Measurements from ENCODE around the gene PALS1.

PALS1 gene

DNA sequence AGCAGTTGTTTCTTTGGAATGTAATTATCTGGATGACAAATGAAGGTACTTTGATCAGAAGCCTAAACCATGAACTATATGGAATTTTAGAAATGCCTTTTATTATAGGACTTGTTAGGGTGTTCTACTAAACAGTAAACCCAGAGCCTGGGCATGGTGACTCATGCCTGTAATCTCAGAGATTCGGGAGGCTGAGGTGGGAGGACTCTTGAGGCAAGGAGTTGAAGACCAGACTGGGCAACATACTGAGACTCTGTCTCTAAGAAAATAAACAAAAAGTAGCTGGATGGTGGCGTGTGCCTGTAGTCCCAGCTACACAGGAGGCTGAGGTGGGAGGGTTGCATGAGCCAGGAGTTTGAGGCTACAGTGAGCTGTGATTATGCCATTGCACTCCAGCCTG, 23.9 kb downstream of the PALS1 start:
- H3K9me2 ChIP-seq (replicated peaks; ENCODE audit: insufficient read depth, low read length) = no peaks in the 10 kb centered on the region
- H3K36me3 ChIP-seq (ENCODE audit: low read length) = no peaks in the 10 kb centered on the region
- peaks cover 23% of the 10 kb centered on the region; the same call in 1 of the 2 replicates for H4K20me1 ChIP-seq (ENCODE audit: low read depth, low read length)
- no peak overlapping the region for H3K27ac ChIP-seq (ENCODE audit: low read depth, low read length)
- H3F3A ChIP-seq (ENCODE audit: insufficient read depth) = no peaks in the 10 kb centered on the region
- H3K4me2 ChIP-seq (ENCODE audit: low read depth, low read length, poor library complexity, severe bottlenecking) = no peak overlapping the region
- H2AFZ ChIP-seq (ENCODE audit: low read depth, low read length, severe bottlenecking) = no peak overlapping the region
- H3K79me2 ChIP-seq (ENCODE audit: insufficient read depth, low read length) = peaks cover 77% of the 10 kb centered on the region
- H3K9ac ChIP-seq (ENCODE audit: low read length) = no peak overlapping the region
- TF ChIP-seq CTCF (IDR thresholded peaks at IDR 0.05; ENCODE audit: insufficient read depth, low read length, poor library complexity, severe bottlenecking) (no peak), EZH2phosphoT487 (conservative IDR thresholded peaks at IDR 0.05; ENCODE audit: low read length) (no peak)
- H3K9me3 ChIP-seq (ENCODE audit: insufficient read depth, low read length) = no peaks in the 10 kb centered on the region
- no peak overlapping the region for H3K4me3 ChIP-seq (ENCODE audit: insufficient read depth, low read length, poor library complexity, severe bottlenecking)
- H3K27me3 ChIP-seq (ENCODE audit: low read length) = no peaks in the 10 kb centered on the region

DNA sequence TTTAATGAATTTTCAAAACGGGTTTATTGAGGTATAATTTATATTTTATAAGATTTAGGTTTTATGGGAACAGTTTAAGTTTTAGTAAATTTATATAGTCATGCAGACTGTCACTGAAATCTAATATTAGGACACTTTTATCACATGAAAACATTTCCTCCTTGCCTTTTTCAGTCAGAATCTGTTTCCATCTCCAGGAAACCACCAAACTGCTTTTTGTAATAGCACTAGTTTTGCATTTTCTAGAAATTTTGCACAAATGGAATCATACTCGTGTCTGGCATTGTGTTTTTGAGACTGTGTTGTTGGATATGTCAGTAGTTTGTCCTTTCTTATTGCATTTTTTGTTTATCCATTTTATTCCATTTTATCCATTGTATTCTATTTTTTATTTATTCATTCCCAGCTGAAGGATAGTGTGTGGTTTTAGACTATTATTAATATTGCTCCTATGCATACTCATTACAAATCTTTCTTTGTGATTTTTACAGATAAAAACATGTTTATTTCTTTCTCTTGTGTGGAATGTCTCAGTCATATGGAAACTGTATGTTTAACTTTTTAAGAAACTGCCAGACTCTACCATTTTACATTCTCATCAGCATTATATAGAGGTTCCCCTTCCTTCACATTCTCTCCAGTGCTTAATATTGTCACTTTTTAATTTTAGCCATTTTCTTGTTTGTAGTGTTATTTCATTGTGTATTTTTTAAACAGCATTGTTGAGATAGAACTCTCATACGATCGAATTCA, 26.5 kb downstream of the PALS1 start:
- Histone ChIP-seq H3K27me3 (ENCODE audit: low read length) (no peaks in the 10 kb centered on the region), H3K9me3 (ENCODE audit: insufficient read depth, low read length) (no peaks in the 10 kb centered on the region), H3K4me2 (ENCODE audit: low read depth, low read length, poor library complexity, severe bottlenecking) (no peak overlapping the region), H3F3A (ENCODE audit: insufficient read depth) (no peaks in the 10 kb centered on the region), H3K36me3 (ENCODE audit: low read length) (no peaks in the 10 kb centered on the region), H3K27ac (ENCODE audit: low read depth, low read length) (no peak overlapping the region), H3K79me2 (ENCODE audit: insufficient read depth, low read length) (peaks cover 61% of the 10 kb centered on the region), H3K9me2 (replicated peaks; ENCODE audit: insufficient read depth, low read length) (no peaks in the 10 kb centered on the region), H4K20me1 (ENCODE audit: low read depth, low read length) (0 out of 2 replicates have a peak, but pooled peaks cover 13% of the 10 kb centered on the region), H2AFZ (ENCODE audit: low read depth, low read length, severe bottlenecking) (no peak overlapping the region), H3K9ac (ENCODE audit: low read length) (no peak overlapping the region), H3K4me3 (ENCODE audit: insufficient read depth, low read length, poor library complexity, severe bottlenecking) (no peak overlapping the region)
- TF ChIP-seq EZH2phosphoT487 (conservative IDR thresholded peaks at IDR 0.05; ENCODE audit: low read length) = no peak
- TF ChIP-seq CTCF (IDR thresholded peaks at IDR 0.05; ENCODE audit: insufficient read depth, low read length, poor library complexity, severe bottlenecking) = no peak

DNA sequence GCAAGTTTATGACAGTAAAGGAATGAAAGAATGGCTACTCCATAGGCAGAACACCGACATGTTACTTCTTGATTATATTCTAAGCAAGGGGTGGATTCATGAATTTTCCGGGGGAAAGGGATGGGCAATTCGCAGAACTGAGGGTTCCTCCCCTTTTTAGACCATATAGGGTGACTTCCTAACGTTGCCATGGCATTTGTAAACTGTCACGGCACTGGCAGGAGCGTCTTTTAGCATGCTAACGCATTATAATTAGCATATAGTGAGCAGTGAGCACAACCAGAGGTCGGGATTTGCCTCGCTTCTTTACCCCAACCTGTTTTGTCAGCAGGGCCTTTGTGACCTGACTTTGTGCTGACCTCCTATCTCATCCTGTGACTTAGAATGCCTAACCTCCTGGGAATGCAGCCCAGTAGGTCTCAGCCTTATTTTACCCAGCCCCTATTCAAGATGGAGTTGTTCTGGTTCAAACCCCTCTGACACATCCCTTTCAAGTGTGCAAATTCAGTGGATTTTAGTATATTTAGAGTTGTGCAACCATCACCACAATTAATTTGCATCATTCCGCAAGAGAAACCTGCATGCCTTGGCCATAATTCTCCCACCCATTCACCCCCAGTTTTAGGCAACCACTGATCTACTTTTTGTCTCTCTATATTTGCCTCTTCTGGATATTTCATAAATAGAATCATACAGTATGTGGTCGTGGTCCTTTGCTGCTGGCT, 27.4 kb downstream of the PALS1 start:
- H3K9ac ChIP-seq (ENCODE audit: low read length) = no peak overlapping the region
- no peaks in the 10 kb centered on the region for H3K27me3 ChIP-seq (ENCODE audit: low read length)
- H3K79me2 ChIP-seq (ENCODE audit: insufficient read depth, low read length) = peaks cover 53% of the 10 kb centered on the region
- TF ChIP-seq CTCF (IDR thresholded peaks at IDR 0.05; ENCODE audit: insufficient read depth, low read length, poor library complexity, severe bottlenecking) (no peak), EZH2phosphoT487 (conservative IDR thresholded peaks at IDR 0.05; ENCODE audit: low read length) (no peak)
- no peaks in the 10 kb centered on the region for H3K9me2 ChIP-seq (replicated peaks; ENCODE audit: insufficient read depth, low read length)
- H4K20me1 ChIP-seq (ENCODE audit: low read depth, low read length) = 0 out of 2 replicates have a peak, but pooled peaks cover 9% of the 10 kb centered on the region
- H2AFZ ChIP-seq (ENCODE audit: low read depth, low read length, severe bottlenecking) = no peak overlapping the region
- no peaks in the 10 kb centered on the region for H3K9me3 ChIP-seq (ENCODE audit: insufficient read depth, low read length)
- H3K4me2 ChIP-seq (ENCODE audit: low read depth, low read length, poor library complexity, severe bottlenecking) = no peak overlapping the region
- no peaks in the 10 kb centered on the region for H3F3A ChIP-seq (ENCODE audit: insufficient read depth)
- H3K36me3 ChIP-seq (ENCODE audit: low read length) = no peaks in the 10 kb centered on the region
- H3K4me3 ChIP-seq (ENCODE audit: insufficient read depth, low read length, poor library complexity, severe bottlenecking) = no peak overlapping the region
- no peak overlapping the region for H3K27ac ChIP-seq (ENCODE audit: low read depth, low read length)

Data from SU-DHL-6 (cell line).